ENCODE results near the gene PANK1. TPM values are rescaled to one million over a fixed set of nuclear protein-coding genes. Genes with fewer than 3 reads are reported as not detected.

Gene PANK1
- total RNA-seq, 1 donor from 2014 or later: 16.7 TPM

DNA sequence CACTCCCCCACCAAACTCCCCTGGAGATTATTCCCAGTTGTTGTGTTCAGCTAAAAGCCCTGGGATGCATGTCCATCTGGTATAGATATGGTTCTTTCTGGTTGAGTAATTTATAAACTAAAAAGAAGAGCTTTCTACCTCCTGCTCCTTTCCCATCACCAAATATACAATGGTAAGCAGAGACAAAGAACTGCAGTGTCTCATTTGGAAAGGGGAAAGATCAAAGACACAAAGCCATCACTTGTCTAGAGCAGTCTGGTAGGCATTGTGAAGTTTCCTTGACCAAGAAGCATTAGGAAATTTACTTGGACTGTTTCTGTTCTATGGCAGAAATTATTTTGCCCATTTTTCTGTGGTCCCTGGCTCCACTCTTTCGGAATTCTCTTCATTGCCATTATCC, 24.9 kb upstream of the PANK1 start:
- H3K4me1 Mint-ChIP-seq (ENCODE audit: low read depth, unreplicated experiment): peaks cover 8% of the 10 kb centered on the region
- no peaks in the 10 kb centered on the region for H3K36me3 Mint-ChIP-seq (ENCODE audit: unreplicated experiment)
- TF ChIP-seq, protein P1, sequence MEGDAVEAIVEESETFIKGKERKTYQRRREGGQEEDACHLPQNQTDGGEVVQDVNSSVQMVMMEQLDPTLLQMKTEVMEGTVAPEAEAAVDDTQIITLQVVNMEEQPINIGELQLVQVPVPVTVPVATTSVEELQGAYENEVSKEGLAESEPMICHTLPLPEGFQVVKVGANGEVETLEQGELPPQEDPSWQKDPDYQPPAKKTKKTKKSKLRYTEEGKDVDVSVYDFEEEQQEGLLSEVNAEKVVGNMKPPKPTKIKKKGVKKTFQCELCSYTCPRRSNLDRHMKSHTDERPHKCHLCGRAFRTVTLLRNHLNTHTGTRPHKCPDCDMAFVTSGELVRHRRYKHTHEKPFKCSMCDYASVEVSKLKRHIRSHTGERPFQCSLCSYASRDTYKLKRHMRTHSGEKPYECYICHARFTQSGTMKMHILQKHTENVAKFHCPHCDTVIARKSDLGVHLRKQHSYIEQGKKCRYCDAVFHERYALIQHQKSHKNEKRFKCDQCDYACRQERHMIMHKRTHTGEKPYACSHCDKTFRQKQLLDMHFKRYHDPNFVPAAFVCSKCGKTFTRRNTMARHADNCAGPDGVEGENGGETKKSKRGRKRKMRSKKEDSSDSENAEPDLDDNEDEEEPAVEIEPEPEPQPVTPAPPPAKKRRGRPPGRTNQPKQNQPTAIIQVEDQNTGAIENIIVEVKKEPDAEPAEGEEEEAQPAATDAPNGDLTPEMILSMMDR (IDR thresholded peaks at IDR 0.05; ENCODE audit: partially characterized antibody, unreplicated experiment): no peak
- DNase-seq: no peak
- no peak overlapping the region for H3K27ac Mint-ChIP-seq (ENCODE audit: unreplicated experiment)
- no peaks in the 10 kb centered on the region for H3K9me3 Mint-ChIP-seq (ENCODE audit: unreplicated experiment)
- no peak overlapping the region for H3K4me3 Mint-ChIP-seq (ENCODE audit: unreplicated experiment)
- H3K27me3 Mint-ChIP-seq (ENCODE audit: unreplicated experiment): no peaks in the 10 kb centered on the region

DNA sequence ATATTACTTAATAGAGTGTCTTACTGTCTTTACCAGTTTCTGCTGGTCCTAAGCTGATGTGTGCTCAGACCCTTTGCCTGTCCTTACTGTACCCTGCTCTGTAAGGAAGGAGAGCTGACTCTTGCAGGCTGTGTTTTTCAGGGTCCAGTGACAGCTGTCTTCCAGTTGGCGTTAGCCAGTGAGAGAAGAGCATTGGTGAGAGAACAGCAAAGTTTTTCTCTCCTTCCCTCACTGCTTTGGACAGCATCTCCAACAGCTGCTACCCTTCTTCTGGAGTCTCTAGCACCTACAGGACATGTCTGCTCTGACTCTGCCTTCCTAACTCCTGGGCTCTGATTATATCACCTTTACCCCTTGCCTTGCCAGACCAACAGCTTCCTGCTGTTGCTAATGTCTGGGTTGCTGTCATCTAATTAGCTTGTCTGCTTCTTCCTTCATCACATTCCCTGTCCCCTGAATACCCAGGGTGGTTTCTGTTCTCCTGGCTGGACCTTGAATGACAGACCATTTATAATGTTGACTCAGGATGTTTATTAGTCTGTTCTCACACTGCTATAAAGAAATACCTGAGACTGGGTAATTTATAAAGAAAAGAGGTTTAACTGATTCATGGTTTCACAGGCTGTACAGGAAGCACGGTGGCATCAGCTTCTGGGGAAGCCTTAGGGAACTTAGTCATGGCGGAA, 23.5 kb upstream of the PANK1 start:
- Mint-ChIP-seq H3K9me3 (ENCODE audit: unreplicated experiment) (no peaks in the 10 kb centered on the region), H3K4me3 (ENCODE audit: unreplicated experiment) (no peak overlapping the region), H3K36me3 (ENCODE audit: unreplicated experiment) (no peaks in the 10 kb centered on the region), H3K27me3 (ENCODE audit: unreplicated experiment) (no peaks in the 10 kb centered on the region), H3K4me1 (ENCODE audit: low read depth, unreplicated experiment) (peaks cover 8% of the 10 kb centered on the region), H3K27ac (ENCODE audit: unreplicated experiment) (no peak overlapping the region)
- TF ChIP-seq, protein P1 (IDR thresholded peaks at IDR 0.05; ENCODE audit: partially characterized antibody, unreplicated experiment): no peak
- DNase-seq: no peak

DNA sequence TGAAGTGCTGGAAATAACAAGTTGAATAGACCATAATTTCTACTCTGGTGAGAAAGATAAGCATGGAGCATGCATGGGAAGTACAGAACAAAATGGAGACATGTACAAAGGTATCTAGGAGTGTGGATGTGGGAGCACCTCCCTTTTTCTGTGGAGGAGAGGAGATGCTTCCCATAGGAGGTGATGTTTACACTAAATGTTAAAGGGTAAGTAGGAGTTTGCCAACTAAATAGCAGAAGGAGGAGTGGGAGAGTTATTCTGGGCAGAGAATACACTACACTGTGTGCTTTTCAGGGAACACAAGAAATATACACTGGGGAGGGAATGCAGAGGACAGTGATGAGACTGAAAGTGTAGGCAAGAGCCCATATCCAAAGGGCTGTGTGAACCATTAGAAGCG, 21.1 kb upstream of the PANK1 start:
- TF ChIP-seq, protein P1 (IDR thresholded peaks at IDR 0.05; ENCODE audit: partially characterized antibody, unreplicated experiment): no peak
- H3K4me3 Mint-ChIP-seq (ENCODE audit: unreplicated experiment): no peak overlapping the region
- H3K27ac Mint-ChIP-seq (ENCODE audit: unreplicated experiment): no peak overlapping the region
- H3K9me3 Mint-ChIP-seq (ENCODE audit: unreplicated experiment): no peaks in the 10 kb centered on the region
- H3K36me3 Mint-ChIP-seq (ENCODE audit: unreplicated experiment): no peaks in the 10 kb centered on the region
- no peaks in the 10 kb centered on the region for H3K27me3 Mint-ChIP-seq (ENCODE audit: unreplicated experiment)
- H3K4me1 Mint-ChIP-seq (ENCODE audit: low read depth, unreplicated experiment): peaks cover 8% of the 10 kb centered on the region
- DNase-seq: no peak

DNA sequence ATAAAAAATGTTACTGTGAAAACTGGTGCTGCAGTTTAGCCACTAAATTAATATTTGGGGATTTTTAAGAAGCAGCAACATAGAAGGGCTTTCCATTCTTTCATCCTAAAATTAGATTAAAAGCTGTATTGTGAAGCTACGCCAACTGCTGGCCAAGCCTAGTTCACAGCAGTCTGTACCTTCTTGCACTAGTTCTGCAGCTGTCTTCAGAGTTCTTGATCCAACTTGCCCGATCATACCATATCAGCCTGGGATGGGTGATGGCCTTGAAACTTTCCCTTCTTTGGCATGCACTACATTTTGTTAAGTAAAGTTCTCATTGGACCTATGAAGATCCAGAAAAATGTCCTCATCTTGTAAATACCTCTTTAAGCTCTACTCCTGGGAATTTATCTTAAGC, 20.3 kb upstream of the PANK1 start:
- H3K27ac Mint-ChIP-seq (ENCODE audit: unreplicated experiment): no peak overlapping the region
- DNase-seq: no peak
- no peaks in the 10 kb centered on the region for H3K27me3 Mint-ChIP-seq (ENCODE audit: unreplicated experiment)
- TF ChIP-seq, protein P1 (IDR thresholded peaks at IDR 0.05; ENCODE audit: partially characterized antibody, unreplicated experiment): no peak
- no peaks in the 10 kb centered on the region for H3K36me3 Mint-ChIP-seq (ENCODE audit: unreplicated experiment)
- no peaks in the 10 kb centered on the region for H3K9me3 Mint-ChIP-seq (ENCODE audit: unreplicated experiment)
- no peak overlapping the region for H3K4me3 Mint-ChIP-seq (ENCODE audit: unreplicated experiment)
- H3K4me1 Mint-ChIP-seq (ENCODE audit: low read depth, unreplicated experiment): peaks cover 8% of the 10 kb centered on the region

DNA sequence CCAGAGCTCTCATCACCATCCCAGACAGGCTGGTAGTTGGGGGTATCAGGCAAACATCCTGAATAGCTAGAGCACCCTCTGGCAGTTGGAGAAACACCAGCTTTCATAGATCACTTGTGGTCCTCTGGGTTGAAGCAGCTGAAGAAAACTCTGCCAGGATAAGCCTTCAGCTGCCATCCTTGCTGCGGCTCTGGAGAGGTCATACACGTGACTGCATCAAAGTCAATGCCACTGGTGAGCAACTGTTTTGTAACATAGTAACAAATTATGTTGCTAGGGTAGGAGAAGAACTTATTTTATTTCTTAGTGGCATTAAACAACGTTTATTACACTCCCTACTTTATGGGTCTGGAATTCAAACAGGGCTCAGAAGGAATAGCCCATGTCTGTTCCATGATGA, 19.2 kb upstream of the PANK1 start:
- no peaks in the 10 kb centered on the region for H3K36me3 Mint-ChIP-seq (ENCODE audit: unreplicated experiment)
- DNase-seq: no peak
- TF ChIP-seq, protein P1 (IDR thresholded peaks at IDR 0.05; ENCODE audit: partially characterized antibody, unreplicated experiment): no peak
- H3K4me1 Mint-ChIP-seq (ENCODE audit: low read depth, unreplicated experiment): peaks cover 8% of the 10 kb centered on the region
- H3K4me3 Mint-ChIP-seq (ENCODE audit: unreplicated experiment): no peak overlapping the region
- H3K27ac Mint-ChIP-seq (ENCODE audit: unreplicated experiment): no peak overlapping the region
- no peaks in the 10 kb centered on the region for H3K9me3 Mint-ChIP-seq (ENCODE audit: unreplicated experiment)
- H3K27me3 Mint-ChIP-seq (ENCODE audit: unreplicated experiment): no peaks in the 10 kb centered on the region

All from glutamatergic neuron (in vitro differentiated cells).